Measurements from ENCODE around the gene CMC4. TPM values are rescaled to one million over a fixed set of nuclear protein-coding genes. Genes with fewer than 3 reads are reported as not detected.
A peak's percentile ranks its signal among the peaks of the same experiment; 100 is the strongest.

CMC4 gene
- total and polyA plus RNA-seq, 9 of the 15 experiments (the other 6 are each of a cell fraction or from before 2014, with no cell fraction given): 3.5 to 16.9 (median 8.2) TPM

DNA sequence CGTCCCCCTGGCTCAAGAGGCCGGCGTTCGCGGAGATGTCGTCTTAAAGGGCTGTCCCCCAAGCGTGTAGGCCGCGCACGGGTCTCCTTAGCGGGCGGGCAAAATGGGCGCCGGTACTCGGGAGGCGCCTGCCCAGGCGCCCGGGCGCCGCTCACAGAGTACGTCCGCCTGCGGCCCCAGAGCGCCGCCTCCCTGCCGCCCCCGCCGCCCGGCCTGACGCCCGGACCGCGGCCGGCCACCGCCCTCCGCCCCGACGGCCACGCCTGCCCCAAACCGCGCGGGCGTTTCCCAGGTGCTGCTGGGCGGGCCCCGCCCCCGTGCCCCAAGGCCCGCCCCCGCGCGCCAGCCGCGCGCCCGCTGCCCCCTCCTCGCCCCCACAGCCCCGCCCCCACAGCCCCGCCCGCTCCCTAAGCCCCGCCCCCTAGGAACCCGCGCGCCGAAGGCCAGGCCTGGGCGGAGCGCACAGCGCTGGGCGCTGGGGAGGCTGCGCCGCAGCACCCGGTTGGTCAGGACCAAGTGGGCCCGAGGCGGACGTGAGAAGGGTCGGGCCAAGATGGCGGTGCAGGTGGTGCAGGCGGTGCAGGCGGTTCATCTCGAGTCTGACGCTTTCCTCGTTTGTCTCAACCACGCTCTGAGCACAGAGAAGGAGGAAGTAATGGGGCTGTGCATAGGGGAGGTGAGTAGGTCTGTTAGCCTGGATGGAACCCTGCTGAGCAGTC, at the start of gene CMC4, which contains the start of the genes BRCC3 and MTCP1 (continued):
- TF ChIP-seq BMI1 (IDR thresholded peaks at IDR 0.05; ENCODE audit: low read length) (no peak), MEF2D (tag; conservative IDR thresholded peaks at IDR 0.05; ENCODE audit: low read depth) (no peak), FOXA1 (IDR thresholded peaks at IDR 0.05; ENCODE audit: borderline replicate concordance) (no peak), SMAD4 (CRISPR knock-in tag; conservative IDR thresholded peaks at IDR 0.05) (peak; percentile 64; the same call in 1 of the 2 replicates), NR0B1 (IDR thresholded peaks at IDR 0.05; ENCODE audit: partially characterized antibody) (no peak), ZNF232 (CRISPR knock-in tag; IDR thresholded peaks at IDR 0.05) (no peak), POLR2G (IDR thresholded peaks at IDR 0.05; ENCODE audit: low read depth, low read length) (peak; percentile 84), GTF2A2 (tag; IDR thresholded peaks at IDR 0.05) (no peak), FOXJ2 (tag; IDR thresholded peaks at IDR 0.05) (no peak), ZNF76 (CRISPR knock-in tag; IDR thresholded peaks at IDR 0.05; ENCODE audit: borderline replicate concordance) (no peak), MTF1 (CRISPR knock-in tag; IDR thresholded peaks at IDR 0.05; ENCODE audit: borderline replicate concordance) (no peak), ZKSCAN8 (CRISPR knock-in tag; IDR thresholded peaks at IDR 0.05) (no peak)
- TF ChIP-seq, protein P1, sequence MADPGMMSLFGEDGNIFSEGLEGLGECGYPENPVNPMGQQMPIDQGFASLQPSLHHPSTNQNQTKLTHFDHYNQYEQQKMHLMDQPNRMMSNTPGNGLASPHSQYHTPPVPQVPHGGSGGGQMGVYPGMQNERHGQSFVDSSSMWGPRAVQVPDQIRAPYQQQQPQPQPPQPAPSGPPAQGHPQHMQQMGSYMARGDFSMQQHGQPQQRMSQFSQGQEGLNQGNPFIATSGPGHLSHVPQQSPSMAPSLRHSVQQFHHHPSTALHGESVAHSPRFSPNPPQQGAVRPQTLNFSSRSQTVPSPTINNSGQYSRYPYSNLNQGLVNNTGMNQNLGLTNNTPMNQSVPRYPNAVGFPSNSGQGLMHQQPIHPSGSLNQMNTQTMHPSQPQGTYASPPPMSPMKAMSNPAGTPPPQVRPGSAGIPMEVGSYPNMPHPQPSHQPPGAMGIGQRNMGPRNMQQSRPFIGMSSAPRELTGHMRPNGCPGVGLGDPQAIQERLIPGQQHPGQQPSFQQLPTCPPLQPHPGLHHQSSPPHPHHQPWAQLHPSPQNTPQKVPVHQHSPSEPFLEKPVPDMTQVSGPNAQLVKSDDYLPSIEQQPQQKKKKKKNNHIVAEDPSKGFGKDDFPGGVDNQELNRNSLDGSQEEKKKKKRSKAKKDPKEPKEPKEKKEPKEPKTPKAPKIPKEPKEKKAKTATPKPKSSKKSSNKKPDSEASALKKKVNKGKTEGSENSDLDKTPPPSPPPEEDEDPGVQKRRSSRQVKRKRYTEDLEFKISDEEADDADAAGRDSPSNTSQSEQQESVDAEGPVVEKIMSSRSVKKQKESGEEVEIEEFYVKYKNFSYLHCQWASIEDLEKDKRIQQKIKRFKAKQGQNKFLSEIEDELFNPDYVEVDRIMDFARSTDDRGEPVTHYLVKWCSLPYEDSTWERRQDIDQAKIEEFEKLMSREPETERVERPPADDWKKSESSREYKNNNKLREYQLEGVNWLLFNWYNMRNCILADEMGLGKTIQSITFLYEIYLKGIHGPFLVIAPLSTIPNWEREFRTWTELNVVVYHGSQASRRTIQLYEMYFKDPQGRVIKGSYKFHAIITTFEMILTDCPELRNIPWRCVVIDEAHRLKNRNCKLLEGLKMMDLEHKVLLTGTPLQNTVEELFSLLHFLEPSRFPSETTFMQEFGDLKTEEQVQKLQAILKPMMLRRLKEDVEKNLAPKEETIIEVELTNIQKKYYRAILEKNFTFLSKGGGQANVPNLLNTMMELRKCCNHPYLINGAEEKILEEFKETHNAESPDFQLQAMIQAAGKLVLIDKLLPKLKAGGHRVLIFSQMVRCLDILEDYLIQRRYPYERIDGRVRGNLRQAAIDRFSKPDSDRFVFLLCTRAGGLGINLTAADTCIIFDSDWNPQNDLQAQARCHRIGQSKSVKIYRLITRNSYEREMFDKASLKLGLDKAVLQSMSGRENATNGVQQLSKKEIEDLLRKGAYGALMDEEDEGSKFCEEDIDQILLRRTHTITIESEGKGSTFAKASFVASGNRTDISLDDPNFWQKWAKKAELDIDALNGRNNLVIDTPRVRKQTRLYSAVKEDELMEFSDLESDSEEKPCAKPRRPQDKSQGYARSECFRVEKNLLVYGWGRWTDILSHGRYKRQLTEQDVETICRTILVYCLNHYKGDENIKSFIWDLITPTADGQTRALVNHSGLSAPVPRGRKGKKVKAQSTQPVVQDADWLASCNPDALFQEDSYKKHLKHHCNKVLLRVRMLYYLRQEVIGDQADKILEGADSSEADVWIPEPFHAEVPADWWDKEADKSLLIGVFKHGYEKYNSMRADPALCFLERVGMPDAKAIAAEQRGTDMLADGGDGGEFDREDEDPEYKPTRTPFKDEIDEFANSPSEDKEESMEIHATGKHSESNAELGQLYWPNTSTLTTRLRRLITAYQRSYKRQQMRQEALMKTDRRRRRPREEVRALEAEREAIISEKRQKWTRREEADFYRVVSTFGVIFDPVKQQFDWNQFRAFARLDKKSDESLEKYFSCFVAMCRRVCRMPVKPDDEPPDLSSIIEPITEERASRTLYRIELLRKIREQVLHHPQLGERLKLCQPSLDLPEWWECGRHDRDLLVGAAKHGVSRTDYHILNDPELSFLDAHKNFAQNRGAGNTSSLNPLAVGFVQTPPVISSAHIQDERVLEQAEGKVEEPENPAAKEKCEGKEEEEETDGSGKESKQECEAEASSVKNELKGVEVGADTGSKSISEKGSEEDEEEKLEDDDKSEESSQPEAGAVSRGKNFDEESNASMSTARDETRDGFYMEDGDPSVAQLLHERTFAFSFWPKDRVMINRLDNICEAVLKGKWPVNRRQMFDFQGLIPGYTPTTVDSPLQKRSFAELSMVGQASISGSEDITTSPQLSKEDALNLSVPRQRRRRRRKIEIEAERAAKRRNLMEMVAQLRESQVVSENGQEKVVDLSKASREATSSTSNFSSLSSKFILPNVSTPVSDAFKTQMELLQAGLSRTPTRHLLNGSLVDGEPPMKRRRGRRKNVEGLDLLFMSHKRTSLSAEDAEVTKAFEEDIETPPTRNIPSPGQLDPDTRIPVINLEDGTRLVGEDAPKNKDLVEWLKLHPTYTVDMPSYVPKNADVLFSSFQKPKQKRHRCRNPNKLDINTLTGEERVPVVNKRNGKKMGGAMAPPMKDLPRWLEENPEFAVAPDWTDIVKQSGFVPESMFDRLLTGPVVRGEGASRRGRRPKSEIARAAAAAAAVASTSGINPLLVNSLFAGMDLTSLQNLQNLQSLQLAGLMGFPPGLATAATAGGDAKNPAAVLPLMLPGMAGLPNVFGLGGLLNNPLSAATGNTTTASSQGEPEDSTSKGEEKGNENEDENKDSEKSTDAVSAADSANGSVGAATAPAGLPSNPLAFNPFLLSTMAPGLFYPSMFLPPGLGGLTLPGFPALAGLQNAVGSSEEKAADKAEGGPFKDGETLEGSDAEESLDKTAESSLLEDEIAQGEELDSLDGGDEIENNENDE (IDR thresholded peaks at IDR 0.05; ENCODE audit: low read depth, low read length): no peak
- TF ChIP-seq, protein P2, sequence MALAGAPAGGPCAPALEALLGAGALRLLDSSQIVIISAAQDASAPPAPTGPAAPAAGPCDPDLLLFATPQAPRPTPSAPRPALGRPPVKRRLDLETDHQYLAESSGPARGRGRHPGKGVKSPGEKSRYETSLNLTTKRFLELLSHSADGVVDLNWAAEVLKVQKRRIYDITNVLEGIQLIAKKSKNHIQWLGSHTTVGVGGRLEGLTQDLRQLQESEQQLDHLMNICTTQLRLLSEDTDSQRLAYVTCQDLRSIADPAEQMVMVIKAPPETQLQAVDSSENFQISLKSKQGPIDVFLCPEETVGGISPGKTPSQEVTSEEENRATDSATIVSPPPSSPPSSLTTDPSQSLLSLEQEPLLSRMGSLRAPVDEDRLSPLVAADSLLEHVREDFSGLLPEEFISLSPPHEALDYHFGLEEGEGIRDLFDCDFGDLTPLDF (CRISPR knock-in tag; IDR thresholded peaks at IDR 0.05): no peak
